T47D (cell line): ENCODE data around the gene TLX2.

Experiments used
- DNase-seq, 2 experiments: peaks; one replicate each; pipeline versions ENCODE4 v3.0.0 to v3.0.0-alpha.2; 2011 to 2012; ENCODE audit warnings: low read depth in 1 of 2, low spot score in 1 of 2
- JUND ChIP-seq: IDR thresholded peaks from 2 replicates; pipeline ENCODE4 v1.6.1; 2012; ENCODE audit warnings: low read depth
- in situ Hi-C: cut with HindIII; loops from 2 replicates; pipeline ENCODE4 v1.10.0; 2016; ENCODE audit warnings: low sequenced_read_pairs, low pct_unique_long_range_greater_than_20kb

The TLX2 gene

GRCh38 chr2:74511104-74511989, 2.9 kb upstream of the TLX2 start:
- in situ Hi-C loops, result no loop called here
- no peak for DNase-seq
- TF ChIP-seq JUND, result no peak

GRCh38 chr2:74512744-74513604, 1.3 kb upstream of the TLX2 start:
- DNase-seq, result no peak
- in situ Hi-C loops, result no loop called here
- TF ChIP-seq JUND, result no peak

- no peak for DNase-seq
- no peak for TF ChIP-seq JUND
- in situ Hi-C loops, result no loop called here
These were observed 464 bp upstream of the TLX2 start for GRCh38 chr2:74513605-74514367.

GRCh38 chr2:74515271-74515980, 1.2 kb downstream of the TLX2 start:
- no peak for DNase-seq
- in situ Hi-C loops, result no loop called here
- TF ChIP-seq JUND, result no peak

- DNase-seq, result no peak
- TF ChIP-seq JUND, result no peak
- in situ Hi-C loops, result no loop called here
These were observed 1.9 kb downstream of the TLX2 start for GRCh38 chr2:74515981-74516633.

- no peak for DNase-seq
- no peak for TF ChIP-seq JUND
- in situ Hi-C loops, result no loop called here
These were observed 2.4 kb downstream of the TLX2 start for GRCh38 chr2:74516650-74517049.

- TF ChIP-seq JUND, result no peak
- in situ Hi-C loops, result no loop called here
These were observed 8.3 kb downstream of the TLX2 start for GRCh38 chr2:74522516-74522915.

GRCh38 chr2:74524005-74524404, 9.8 kb downstream of the TLX2 start:
- no peak for TF ChIP-seq JUND
- in situ Hi-C loops, result no loop called here
- no peak for DNase-seq

More at GRCh38 chr2:74522516-74522915, 8.3 kb downstream of the TLX2 start:
- DNase-seq, result no peak

- no peak for TF ChIP-seq JUND
- DNase-seq, result no peak
- in situ Hi-C loops, result no loop called here
These were observed 10.9 kb downstream of the TLX2 start for GRCh38 chr2:74524955-74525716.

- TF ChIP-seq JUND, result no peak
- in situ Hi-C loops, result no loop called here
- peak; percentile 70 to 86 for DNase-seq
These were observed 11.7 kb downstream of the TLX2 start, which contains the start of gene DQX1 for GRCh38 chr2:74525717-74526648. Gene DQX1, minus strand, starts transcription at chr2:74526231. Its CDS starts 502 bp downstream, at chr2:74525729.
